HepG2 (cell line): ENCODE results near the gene RRM2. TPM values are rescaled to one million over a fixed set of nuclear protein-coding genes. Genes with fewer than 3 reads are reported as not detected.
A peak's percentile ranks its signal among the peaks of the same experiment; 100 is the strongest.

Experiments used
- CENPX ChIP-seq: sonication (generic); formaldehyde crosslinking; IDR thresholded peaks from 2 replicates; pipeline ENCODE4 v1.9.0; 2021; ENCODE audit warnings: mild to moderate bottlenecking, missing genetic modification reagents, moderate library complexity
- SP140L ChIP-seq: sonication (generic); formaldehyde crosslinking; IDR thresholded peaks from 2 replicates; pipeline ENCODE4 v1.4.0; 2020; ENCODE audit warnings: missing genetic modification reagents, borderline replicate concordance
- SUZ12 ChIP-seq: fragments of 150-350 bp; IDR thresholded peaks from 2 replicates; pipeline ENCODE4 v1.6.1; 2014; ENCODE audit warnings: low read depth, low read length
- YEATS2 ChIP-seq: sonication (generic); formaldehyde crosslinking; IDR thresholded peaks from 2 replicates; pipeline ENCODE4 v1.4.0; 2020; ENCODE audit warnings: missing genetic modification reagents, borderline replicate concordance
- ZBTB20 ChIP-seq: sonication (generic); formaldehyde crosslinking; IDR thresholded peaks from 2 replicates; pipeline ENCODE4 v1.8.1; 2023; ENCODE audit warnings: missing genetic modification reagents, low read depth, mild to moderate bottlenecking, borderline replicate concordance
- ZNF460 ChIP-seq: sonication (generic); formaldehyde crosslinking; IDR thresholded peaks from 2 replicates; pipeline ENCODE4 v1.5.1; 2020; ENCODE audit warnings: missing genetic modification reagents, mild to moderate bottlenecking, borderline replicate concordance
- ZNF646 ChIP-seq: sonication (generic); formaldehyde crosslinking; IDR thresholded peaks from 2 replicates; pipeline ENCODE4 v1.9.0; 2021; ENCODE audit warnings: mild to moderate bottlenecking, missing genetic modification reagents
- ZNF674 ChIP-seq: sonication (generic); formaldehyde crosslinking; IDR thresholded peaks from 2 replicates; pipeline ENCODE4 v1.5.0; 2020; ENCODE audit warnings: low read depth, mild to moderate bottlenecking, missing genetic modification reagents
- ZNF724P ChIP-seq: sonication (generic); formaldehyde crosslinking; IDR thresholded peaks from 2 replicates; pipeline ENCODE4 v1.8.0; 2022; ENCODE audit warnings: missing genetic modification reagents, borderline replicate concordance
- ZNF747 ChIP-seq: sonication (generic); formaldehyde crosslinking; IDR thresholded peaks from 2 replicates; pipeline ENCODE4 v1.8.1; 2023; ENCODE audit warnings: missing genetic modification reagents, mild to moderate bottlenecking, borderline replicate concordance
- polyA plus RNA-seq, 8 experiments: library from polyadenylated mRNA; depleted of rRNA in 3 of 8; stranded (reverse) in 7 of 8; unstranded in 1 of 8; fragments of >200 nt; fragmentation: Illumina TruSeq in 4 of 8; extraction: Trizol in 4 of 8; gene quantifications; 2 replicates each; pipeline versions ENCODE4 v1.2.1 to v1.2.3, GENCODE V29; 2011 to 2016; ENCODE audit warnings: low read depth in 4 of 8, missing spikeins in 1 of 8, mixed read lengths in 1 of 8; ENCODE audit not compliant: insufficient read depth in 1 of 8
- total RNA-seq, 5 experiments: library from RNA; depleted of rRNA; stranded (reverse); fragments of >200 nt; fragmentation: Illumina TruSeq; extraction: Trizol; gene quantifications; 2 replicates each; pipeline ENCODE4 v1.2.3, GENCODE V29; 2016; ENCODE audit warnings: low read depth in 1 of 5
- TF ChIP-seq, protein P1 (sequence below): sonication (generic); formaldehyde crosslinking; IDR thresholded peaks from 2 replicates; pipeline ENCODE4 v1.4.0; 2020; ENCODE audit warnings: mild to moderate bottlenecking, low read depth, missing genetic modification reagents
- TF ChIP-seq, protein P2 (sequence below): sonication (generic); formaldehyde crosslinking; IDR thresholded peaks from 2 replicates; pipeline ENCODE4 v1.5.1; 2020; ENCODE audit warnings: mild to moderate bottlenecking, missing genetic modification reagents, moderate library complexity
- TF ChIP-seq, protein P3 (sequence below): sonication (generic); formaldehyde crosslinking; IDR thresholded peaks from 2 replicates; pipeline ENCODE4 v1.4.0; 2020; ENCODE audit warnings: missing genetic modification reagents

RRM2 gene
- total and polyA plus RNA-seq, 2 of the 13 experiments (the other 11 are each of a cell fraction or from before 2014, with no cell fraction given), result 31.3 to 150 TPM

DNA sequence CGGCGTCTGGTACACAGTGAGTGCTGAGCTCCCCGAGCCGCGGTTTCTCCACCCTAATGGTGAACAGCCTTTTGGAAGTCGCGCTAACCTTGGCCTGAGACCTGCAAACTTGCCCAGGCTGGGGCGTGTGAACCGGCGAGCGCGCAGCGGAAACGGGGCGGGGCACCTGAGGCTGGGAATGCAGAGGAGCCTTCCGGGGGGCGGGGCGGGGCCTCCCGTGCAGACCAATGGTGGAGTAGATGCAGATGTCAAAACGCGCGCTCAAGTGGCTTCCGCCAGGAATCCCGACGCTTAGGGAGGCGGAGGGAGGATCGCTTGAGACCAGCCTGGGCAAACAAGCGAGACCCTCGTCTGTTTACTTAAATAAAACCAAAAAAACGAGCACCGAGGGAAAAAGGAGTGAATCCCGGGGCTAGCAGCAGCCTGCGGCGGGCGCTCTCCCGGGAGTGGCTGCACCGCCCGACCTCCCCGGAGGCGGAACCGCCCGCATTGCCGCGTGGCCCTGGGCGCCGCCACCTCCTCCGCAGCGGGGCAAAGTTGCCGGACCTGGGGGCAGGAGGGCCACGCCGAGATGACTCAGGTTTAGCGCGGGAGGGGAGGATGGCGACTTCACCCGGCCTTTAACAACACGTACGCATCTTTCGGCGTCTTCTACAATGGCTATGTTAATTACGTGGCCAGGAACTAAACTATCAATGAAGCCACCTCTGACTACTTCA, 2.2 kb upstream of the RRM2 start (continued):
- TF ChIP-seq, protein P1, sequence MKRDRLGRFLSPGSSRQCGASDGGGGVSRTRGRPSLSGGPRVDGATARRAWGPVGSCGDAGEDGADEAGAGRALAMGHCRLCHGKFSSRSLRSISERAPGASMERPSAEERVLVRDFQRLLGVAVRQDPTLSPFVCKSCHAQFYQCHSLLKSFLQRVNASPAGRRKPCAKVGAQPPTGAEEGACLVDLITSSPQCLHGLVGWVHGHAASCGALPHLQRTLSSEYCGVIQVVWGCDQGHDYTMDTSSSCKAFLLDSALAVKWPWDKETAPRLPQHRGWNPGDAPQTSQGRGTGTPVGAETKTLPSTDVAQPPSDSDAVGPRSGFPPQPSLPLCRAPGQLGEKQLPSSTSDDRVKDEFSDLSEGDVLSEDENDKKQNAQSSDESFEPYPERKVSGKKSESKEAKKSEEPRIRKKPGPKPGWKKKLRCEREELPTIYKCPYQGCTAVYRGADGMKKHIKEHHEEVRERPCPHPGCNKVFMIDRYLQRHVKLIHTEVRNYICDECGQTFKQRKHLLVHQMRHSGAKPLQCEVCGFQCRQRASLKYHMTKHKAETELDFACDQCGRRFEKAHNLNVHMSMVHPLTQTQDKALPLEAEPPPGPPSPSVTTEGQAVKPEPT, result 0 out of 2 replicates have a peak, but pooled peaks have one; percentile 25
- peak; percentile 26; the same call in 1 of the 2 replicates for TF ChIP-seq ZNF674 (CRISPR knock-in tag)
- no peak for TF ChIP-seq CENPX (CRISPR knock-in tag)
- TF ChIP-seq, protein P2, sequence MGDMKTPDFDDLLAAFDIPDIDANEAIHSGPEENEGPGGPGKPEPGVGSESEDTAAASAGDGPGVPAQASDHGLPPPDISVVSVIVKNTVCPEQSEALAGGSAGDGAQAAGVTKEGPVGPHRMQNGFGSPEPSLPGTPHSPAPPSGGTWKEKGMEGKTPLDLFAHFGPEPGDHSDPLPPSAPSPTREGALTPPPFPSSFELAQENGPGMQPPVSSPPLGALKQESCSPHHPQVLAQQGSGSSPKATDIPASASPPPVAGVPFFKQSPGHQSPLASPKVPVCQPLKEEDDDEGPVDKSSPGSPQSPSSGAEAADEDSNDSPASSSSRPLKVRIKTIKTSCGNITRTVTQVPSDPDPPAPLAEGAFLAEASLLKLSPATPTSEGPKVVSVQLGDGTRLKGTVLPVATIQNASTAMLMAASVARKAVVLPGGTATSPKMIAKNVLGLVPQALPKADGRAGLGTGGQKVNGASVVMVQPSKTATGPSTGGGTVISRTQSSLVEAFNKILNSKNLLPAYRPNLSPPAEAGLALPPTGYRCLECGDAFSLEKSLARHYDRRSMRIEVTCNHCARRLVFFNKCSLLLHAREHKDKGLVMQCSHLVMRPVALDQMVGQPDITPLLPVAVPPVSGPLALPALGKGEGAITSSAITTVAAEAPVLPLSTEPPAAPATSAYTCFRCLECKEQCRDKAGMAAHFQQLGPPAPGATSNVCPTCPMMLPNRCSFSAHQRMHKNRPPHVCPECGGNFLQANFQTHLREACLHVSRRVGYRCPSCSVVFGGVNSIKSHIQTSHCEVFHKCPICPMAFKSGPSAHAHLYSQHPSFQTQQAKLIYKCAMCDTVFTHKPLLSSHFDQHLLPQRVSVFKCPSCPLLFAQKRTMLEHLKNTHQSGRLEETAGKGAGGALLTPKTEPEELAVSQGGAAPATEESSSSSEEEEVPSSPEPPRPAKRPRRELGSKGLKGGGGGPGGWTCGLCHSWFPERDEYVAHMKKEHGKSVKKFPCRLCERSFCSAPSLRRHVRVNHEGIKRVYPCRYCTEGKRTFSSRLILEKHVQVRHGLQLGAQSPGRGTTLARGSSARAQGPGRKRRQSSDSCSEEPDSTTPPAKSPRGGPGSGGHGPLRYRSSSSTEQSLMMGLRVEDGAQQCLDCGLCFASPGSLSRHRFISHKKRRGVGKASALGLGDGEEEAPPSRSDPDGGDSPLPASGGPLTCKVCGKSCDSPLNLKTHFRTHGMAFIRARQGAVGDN, result peak; percentile 99
- TF ChIP-seq SUZ12, result no peak
- peak; percentile 74; the same call in 1 of the 2 replicates for TF ChIP-seq YEATS2
- peak; percentile 56; the same call in 1 of the 2 replicates for TF ChIP-seq ZNF646 (CRISPR knock-in tag)
- TF ChIP-seq, protein P3, sequence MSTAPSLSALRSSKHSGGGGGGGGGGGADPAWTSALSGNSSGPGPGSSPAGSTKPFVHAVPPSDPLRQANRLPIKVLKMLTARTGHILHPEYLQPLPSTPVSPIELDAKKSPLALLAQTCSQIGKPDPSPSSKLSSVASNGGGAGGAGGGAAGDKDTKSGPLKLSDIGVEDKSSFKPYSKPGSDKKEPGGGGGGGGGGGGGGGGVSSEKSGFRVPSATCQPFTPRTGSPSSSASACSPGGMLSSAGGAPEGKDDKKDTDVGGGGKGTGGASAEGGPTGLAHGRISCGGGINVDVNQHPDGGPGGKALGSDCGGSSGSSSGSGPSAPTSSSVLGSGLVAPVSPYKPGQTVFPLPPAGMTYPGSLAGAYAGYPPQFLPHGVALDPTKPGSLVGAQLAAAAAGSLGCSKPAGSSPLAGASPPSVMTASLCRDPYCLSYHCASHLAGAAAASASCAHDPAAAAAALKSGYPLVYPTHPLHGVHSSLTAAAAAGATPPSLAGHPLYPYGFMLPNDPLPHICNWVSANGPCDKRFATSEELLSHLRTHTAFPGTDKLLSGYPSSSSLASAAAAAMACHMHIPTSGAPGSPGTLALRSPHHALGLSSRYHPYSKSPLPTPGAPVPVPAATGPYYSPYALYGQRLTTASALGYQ (CRISPR knock-in tag), result peak; percentile 71; the same call in 1 of the 2 replicates
- no peak for TF ChIP-seq SP140L
- TF ChIP-seq ZNF747 (CRISPR knock-in tag), result peak; percentile 62
- TF ChIP-seq ZBTB20, result peak; percentile 85
- TF ChIP-seq ZNF460 (CRISPR knock-in tag), result peak; percentile 87
- no peak; the same call in 1 of the 2 replicates for TF ChIP-seq ZNF724P (CRISPR knock-in tag)
